Neural crest cell (in vitro differentiated cells): ENCODE results near the gene FHIT. TPM values are rescaled to one million over a fixed set of nuclear protein-coding genes. Genes with fewer than 3 reads are reported as not detected.

Source experiments
- DNase-seq: peaks from one replicate; pipeline ENCODE4 v3.0.0; 2021; ENCODE audit warnings: low read depth, mixed read lengths, low spot score
- H3K27ac Mint-ChIP-seq: one replicate; pipeline ENCODE4 v1.8.0; 2021; ENCODE audit warnings: mild to moderate bottlenecking, mixed read lengths; ENCODE audit not compliant: unreplicated experiment
- H3K27me3 Mint-ChIP-seq: 2 replicates; pipeline ENCODE4 v1.8.0; 2021; ENCODE audit warnings: low read depth, mild to moderate bottlenecking, mixed read lengths
- H3K36me3 Mint-ChIP-seq: 2 replicates; pipeline ENCODE4 v1.8.0; 2021; ENCODE audit warnings: low read depth, mild to moderate bottlenecking, mixed read lengths
- H3K4me1 Mint-ChIP-seq: 2 replicates; pipeline ENCODE4 v1.8.0; 2021; ENCODE audit warnings: mixed read lengths
- H3K4me3 Mint-ChIP-seq: one replicate; pipeline ENCODE4 v1.8.0; 2021; ENCODE audit warnings: mild to moderate bottlenecking, mixed read lengths
- H3K9me3 Mint-ChIP-seq: 2 replicates; pipeline ENCODE4 v1.8.0; 2021; ENCODE audit warnings: mixed read lengths
- total RNA-seq: library from RNA; stranded (reverse); gene quantifications from 2 replicates; pipeline ENCODE4 v1.2.1, GENCODE V29; 2021
- TF ChIP-seq, protein P1 (sequence below): fragments of 200-600 bp; sonication (generic); conservative IDR thresholded peaks from 2 replicates; pipeline ENCODE4 v1.5.0; 2021; ENCODE audit warnings: antibody characterized with exemption, mild to moderate bottlenecking

Gene FHIT
- total RNA-seq, 1 donor from 2014 or later, result 5.2 TPM

- Mint-ChIP-seq H3K4me3 (no peak overlapping the region), H3K4me1 (no peaks in the 10 kb centered on the region), H3K9me3 (no peaks in the 10 kb centered on the region), H3K36me3 (no peaks in the 10 kb centered on the region), H3K27me3 (no peaks in the 10 kb centered on the region), H3K27ac (no peak overlapping the region)
- DNase-seq, result no peak
- TF ChIP-seq, protein P1, sequence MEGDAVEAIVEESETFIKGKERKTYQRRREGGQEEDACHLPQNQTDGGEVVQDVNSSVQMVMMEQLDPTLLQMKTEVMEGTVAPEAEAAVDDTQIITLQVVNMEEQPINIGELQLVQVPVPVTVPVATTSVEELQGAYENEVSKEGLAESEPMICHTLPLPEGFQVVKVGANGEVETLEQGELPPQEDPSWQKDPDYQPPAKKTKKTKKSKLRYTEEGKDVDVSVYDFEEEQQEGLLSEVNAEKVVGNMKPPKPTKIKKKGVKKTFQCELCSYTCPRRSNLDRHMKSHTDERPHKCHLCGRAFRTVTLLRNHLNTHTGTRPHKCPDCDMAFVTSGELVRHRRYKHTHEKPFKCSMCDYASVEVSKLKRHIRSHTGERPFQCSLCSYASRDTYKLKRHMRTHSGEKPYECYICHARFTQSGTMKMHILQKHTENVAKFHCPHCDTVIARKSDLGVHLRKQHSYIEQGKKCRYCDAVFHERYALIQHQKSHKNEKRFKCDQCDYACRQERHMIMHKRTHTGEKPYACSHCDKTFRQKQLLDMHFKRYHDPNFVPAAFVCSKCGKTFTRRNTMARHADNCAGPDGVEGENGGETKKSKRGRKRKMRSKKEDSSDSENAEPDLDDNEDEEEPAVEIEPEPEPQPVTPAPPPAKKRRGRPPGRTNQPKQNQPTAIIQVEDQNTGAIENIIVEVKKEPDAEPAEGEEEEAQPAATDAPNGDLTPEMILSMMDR, result no peak
These were observed 1452.7 kb downstream of the FHIT start for GRCh38 chr3:59798372-59799086.

DNA sequence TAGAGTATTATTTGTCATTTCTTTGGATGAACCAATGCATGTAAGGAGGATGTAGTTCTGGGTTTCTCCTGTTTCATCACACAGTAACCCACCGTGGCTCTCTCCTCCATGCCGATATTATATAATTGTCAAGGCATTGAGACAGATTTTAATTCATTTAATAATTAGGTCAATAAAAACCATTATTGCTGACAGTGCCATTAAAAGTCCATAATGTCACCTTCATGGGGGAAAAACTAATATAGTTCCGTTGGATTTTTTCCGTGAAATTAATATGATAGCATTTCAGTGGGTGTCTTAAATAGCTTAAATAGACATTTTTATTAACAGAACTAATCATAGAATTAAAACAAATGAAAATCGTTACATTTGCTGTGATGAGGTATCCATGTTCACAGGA is 1453.7 kb downstream of the FHIT start:
- H3K4me1 Mint-ChIP-seq, result no peaks in the 10 kb centered on the region
- H3K27ac Mint-ChIP-seq, result no peak overlapping the region
- no peaks in the 10 kb centered on the region for H3K27me3 Mint-ChIP-seq
- H3K9me3 Mint-ChIP-seq, result no peaks in the 10 kb centered on the region
- no peak overlapping the region for H3K4me3 Mint-ChIP-seq
- no peaks in the 10 kb centered on the region for H3K36me3 Mint-ChIP-seq
- TF ChIP-seq, protein P1, result no peak
- no peak for DNase-seq

DNA sequence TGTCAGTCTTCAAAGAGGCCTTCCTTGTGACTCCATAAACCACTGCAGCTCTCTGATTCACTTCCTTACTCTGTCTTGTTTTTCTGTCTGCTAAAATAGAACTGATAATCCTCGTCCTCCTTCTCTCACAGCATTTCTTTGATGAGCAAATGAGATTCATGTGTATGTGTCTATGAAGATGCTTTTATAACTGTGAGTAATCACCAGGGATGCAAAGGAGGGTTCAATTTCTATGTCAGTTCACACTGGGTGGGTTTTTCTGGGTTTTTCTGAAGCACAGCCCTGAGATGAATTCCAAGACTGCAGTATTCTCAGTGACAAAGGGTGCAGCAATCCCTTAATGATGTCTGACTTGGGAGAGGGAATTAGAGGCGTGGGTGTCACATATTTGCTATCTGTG is 1454.8 kb downstream of the FHIT start:
- DNase-seq, result no peak

DNA sequence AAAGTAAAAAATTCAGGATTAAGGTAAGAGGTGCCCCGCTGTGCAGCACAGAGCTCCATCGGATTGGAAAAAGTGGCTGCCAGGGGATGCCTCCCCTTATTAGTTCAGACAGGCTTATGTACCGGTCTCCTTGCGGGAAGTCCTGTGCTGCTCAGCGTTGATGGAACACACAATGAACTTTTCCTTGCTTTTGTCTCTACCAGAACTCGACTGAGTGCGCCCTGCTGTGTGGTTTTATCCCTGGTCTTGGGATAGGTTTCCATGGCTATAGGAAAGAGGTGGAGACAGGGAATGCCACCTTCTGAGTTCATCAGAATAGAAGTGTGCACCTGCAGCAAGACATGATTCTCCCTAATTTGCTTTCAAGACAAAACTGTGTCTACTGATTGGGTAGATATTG is 1455.5 kb downstream of the FHIT start:
- TF ChIP-seq, protein P1, result no peak
- peaks cover 2% of the 10 kb centered on the region for H3K9me3 Mint-ChIP-seq
- DNase-seq, result no peak
- no peaks in the 10 kb centered on the region for H3K27me3 Mint-ChIP-seq
- no peak overlapping the region for H3K4me3 Mint-ChIP-seq
- no peaks in the 10 kb centered on the region for H3K36me3 Mint-ChIP-seq
- no peaks in the 10 kb centered on the region for H3K4me1 Mint-ChIP-seq
- no peak overlapping the region for H3K27ac Mint-ChIP-seq

More for the DNA sequence above, 1454.8 kb downstream of the FHIT start:
- no peaks in the 10 kb centered on the region for H3K27me3 Mint-ChIP-seq
- H3K4me3 Mint-ChIP-seq, result no peak overlapping the region
- no peak overlapping the region for H3K27ac Mint-ChIP-seq
- H3K9me3 Mint-ChIP-seq, result peaks cover 2% of the 10 kb centered on the region
- H3K36me3 Mint-ChIP-seq, result no peaks in the 10 kb centered on the region
- no peaks in the 10 kb centered on the region for H3K4me1 Mint-ChIP-seq
- TF ChIP-seq, protein P1, result no peak

- peaks cover 2% of the 10 kb centered on the region for H3K9me3 Mint-ChIP-seq
- H3K27me3 Mint-ChIP-seq, result no peaks in the 10 kb centered on the region
- TF ChIP-seq, protein P1, result no peak
- H3K4me3 Mint-ChIP-seq, result no peak overlapping the region
- H3K36me3 Mint-ChIP-seq, result no peaks in the 10 kb centered on the region
- H3K4me1 Mint-ChIP-seq, result no peaks in the 10 kb centered on the region
- H3K27ac Mint-ChIP-seq, result no peak overlapping the region
- DNase-seq, result no peak
These were observed 1457.3 kb downstream of the FHIT start for GRCh38 chr3:59793976-59794375.
